GM12875 (cell line): ENCODE results near the gene RAPGEF6.

Source experiments
- H3K4me3 ChIP-seq: one replicate; pipeline ENCODE4 v1.5.1; 2011; ENCODE audit warnings: low read depth, low read length, control low read depth
- TF ChIP-seq, protein P1 (sequence below): IDR thresholded peaks from 2 replicates; pipeline ENCODE4 v1.5.1; 2011; ENCODE audit warnings: low read depth, mild to moderate bottlenecking, control low read depth, inconsistent platforms, low read length, moderate library complexity, borderline replicate concordance; ENCODE audit not compliant: insufficient read depth

RAPGEF6 gene

GRCh38 chr5:131521252-131521651 is 113.8 kb downstream of the RAPGEF6 start:
- H3K4me3 ChIP-seq: no peak overlapping the region
- TF ChIP-seq, protein P1, sequence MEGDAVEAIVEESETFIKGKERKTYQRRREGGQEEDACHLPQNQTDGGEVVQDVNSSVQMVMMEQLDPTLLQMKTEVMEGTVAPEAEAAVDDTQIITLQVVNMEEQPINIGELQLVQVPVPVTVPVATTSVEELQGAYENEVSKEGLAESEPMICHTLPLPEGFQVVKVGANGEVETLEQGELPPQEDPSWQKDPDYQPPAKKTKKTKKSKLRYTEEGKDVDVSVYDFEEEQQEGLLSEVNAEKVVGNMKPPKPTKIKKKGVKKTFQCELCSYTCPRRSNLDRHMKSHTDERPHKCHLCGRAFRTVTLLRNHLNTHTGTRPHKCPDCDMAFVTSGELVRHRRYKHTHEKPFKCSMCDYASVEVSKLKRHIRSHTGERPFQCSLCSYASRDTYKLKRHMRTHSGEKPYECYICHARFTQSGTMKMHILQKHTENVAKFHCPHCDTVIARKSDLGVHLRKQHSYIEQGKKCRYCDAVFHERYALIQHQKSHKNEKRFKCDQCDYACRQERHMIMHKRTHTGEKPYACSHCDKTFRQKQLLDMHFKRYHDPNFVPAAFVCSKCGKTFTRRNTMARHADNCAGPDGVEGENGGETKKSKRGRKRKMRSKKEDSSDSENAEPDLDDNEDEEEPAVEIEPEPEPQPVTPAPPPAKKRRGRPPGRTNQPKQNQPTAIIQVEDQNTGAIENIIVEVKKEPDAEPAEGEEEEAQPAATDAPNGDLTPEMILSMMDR: no peak

GRCh38 chr5:131515348-131515747 is 119.7 kb downstream of the RAPGEF6 start:
- TF ChIP-seq, protein P1: no peak
- H3K4me3 ChIP-seq: no peak overlapping the region

DNA sequence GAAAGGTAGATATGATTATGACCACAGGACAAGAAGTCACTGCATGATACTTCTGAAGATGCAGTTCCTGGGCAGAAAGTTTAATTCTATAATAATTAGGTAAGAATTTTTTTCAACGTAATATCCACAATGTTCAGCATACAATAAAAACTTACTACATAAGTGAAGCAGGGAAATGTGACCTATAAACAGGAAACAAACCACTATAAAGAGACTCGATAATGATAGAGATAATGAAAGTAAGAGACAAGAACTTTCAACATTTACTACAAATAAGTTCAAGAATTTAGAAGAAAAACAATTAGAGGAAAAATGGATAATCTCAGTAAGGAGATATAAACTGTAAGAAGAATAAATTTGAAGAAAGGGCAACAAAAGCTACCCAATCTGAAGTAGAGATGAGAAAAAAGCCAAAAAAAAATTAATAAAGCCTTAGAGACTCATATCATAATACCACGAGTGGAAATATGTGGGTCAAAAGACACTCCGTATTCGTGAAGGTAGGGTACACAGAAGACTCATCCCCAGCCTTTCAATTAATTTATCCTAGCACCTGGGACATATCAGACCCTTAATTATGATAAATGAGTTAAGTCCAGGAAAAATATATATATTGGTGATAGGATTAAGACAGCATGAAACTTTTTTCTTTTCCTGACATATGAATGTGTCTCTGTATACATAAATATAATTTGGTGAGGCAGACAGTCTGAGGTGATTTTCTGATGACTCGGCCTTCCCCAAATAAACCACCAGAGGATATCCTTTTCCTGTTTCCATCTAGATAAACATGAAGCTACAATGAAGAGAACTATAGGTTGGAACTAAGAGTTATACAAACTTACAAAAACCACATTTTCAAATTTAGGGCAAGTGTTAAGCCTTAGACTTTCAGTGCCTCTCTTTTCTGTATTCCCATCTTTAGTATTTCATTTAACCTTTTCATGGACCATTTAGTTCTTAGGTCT is 120.4 kb downstream of the RAPGEF6 start:
- H3K4me3 ChIP-seq: no peak overlapping the region
- TF ChIP-seq, protein P1: no peak

GRCh38 chr5:131513780-131514179 is 121.2 kb downstream of the RAPGEF6 start:
- H3K4me3 ChIP-seq: no peak overlapping the region
- TF ChIP-seq, protein P1: no peak

DNA sequence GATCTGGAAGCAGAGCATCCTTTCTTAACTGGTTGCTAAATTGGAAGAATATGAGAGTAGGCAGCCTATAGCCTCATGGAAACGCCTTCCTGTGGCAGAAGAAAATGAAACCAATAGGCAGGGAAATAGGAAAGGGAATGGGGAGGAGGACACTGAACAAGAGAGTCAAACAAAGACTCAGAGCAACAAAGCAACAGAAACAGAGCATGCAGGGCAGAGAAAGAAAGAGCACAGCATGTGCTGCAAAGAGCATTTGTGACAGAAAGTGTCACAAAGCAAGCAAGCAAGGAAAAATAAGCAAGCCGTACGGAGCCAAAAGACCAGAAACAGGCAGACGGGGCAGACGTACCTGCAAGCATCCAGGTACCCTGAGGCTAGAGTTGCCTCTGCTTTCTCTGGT is 123.1 kb downstream of the RAPGEF6 start:
- TF ChIP-seq, protein P1: no peak
- H3K4me3 ChIP-seq: no peak overlapping the region

DNA sequence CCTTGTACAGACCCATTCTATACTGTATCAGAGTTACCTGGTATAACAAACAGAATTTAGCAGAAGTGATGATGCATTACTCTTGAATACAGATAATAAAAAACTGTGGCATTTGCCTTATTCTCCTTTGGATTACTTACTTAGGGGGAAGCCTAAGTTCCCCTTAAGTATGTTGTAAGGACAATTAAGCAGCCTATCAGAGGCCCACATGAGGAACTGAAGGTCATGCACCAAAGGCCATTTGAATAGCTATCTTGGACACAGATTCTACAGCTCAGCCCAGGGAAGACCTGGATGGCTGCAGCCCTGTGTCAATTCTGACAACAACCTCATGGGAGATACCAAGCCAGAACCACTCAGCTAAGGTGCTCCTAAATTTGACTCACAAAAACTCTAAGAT is 125.2 kb downstream of the RAPGEF6 start:
- TF ChIP-seq, protein P1: no peak
- H3K4me3 ChIP-seq: no peak overlapping the region

- TF ChIP-seq, protein P1: no peak
- H3K4me3 ChIP-seq: no peak overlapping the region
Observed at GRCh38 chr5:131505237-131505908, 129.7 kb downstream of the RAPGEF6 start.
